ENCODE results near the gene LRRC17. TPM values are rescaled to one million over a fixed set of nuclear protein-coding genes. Genes with fewer than 3 reads are reported as not detected.
"Not testable (repeated sequence)": the region's sequence is repeated elsewhere in the genome, so short reads cannot be mapped to it uniquely, and the experiment has no call there.

The LRRC17 gene
- total and polyA plus RNA-seq, 11 donors = 0.72 to 10.8 (median 2.8) TPM

GRCh38 chr7:102953406-102953805 lies 40.6 kb downstream of the LRRC17 start:
- DNase-seq (no peak), ATAC-seq (no peak)
- Histone ChIP-seq H3K36me3 (no peaks in the 10 kb centered on the region), H3K9me3 (peaks cover 0 to 35% (median 0%) of the 10 kb centered on the region in 12 donors), H3K4me1 (no peaks in the 10 kb centered on the region), H3K27ac (no peak overlapping the region), H3K4me3 (no peak overlapping the region), H3K27me3 (no peaks in the 10 kb centered on the region)
- TF ChIP-seq CTCF (IDR thresholded peaks at IDR 0.05) (no peak), POLR2A (IDR thresholded peaks at IDR 0.05) (no peak)
- intact Hi-C loops (cut with DNase I) = no loop called here

- H3K36me3 ChIP-seq; DNase-seq; H3K27me3 ChIP-seq; ATAC-seq; H3K27ac ChIP-seq; H3K4me3 ChIP-seq; intact Hi-C loops (cut with DNase I); H3K4me1 ChIP-seq: not testable (repeated sequence)
- 85 to 95% (median 94%) methylated on average over 4 of the region's 4 CpGs for WGBS, 4 donors
- peaks cover 0 to 35% (median 0%) of the 10 kb centered on the region in 12 donors for H3K9me3 ChIP-seq
Observed at GRCh38 chr7:102954359-102954758, 41.6 kb downstream of the LRRC17 start.

DNA sequence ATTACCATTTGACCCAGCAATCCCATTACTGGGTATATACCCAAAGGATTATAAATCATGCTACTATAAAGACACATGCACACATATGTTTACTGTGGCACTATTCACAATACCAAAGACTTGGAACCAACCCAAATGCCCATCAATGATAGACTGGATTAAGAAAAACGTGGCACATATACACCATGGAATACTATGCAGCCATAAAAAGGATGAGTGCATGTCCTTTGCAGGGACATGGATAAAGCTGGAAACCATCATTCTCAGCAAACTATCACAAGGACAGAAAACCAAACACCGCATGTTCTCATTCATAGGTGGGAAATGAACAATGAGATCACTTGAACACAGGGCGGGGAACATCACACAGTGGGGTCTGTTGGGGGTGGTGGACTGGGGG lies 45.2 kb downstream of the LRRC17 start:
- ATAC-seq; H3K36me3 ChIP-seq; H3K27me3 ChIP-seq; DNase-seq; H3K4me1 ChIP-seq; H3K4me3 ChIP-seq; H3K27ac ChIP-seq; intact Hi-C loops (cut with DNase I): not testable (repeated sequence)
- WGBS, 4 donors = 81 to 93% (median 92%) methylated on average over 3 of the region's 3 CpGs
- H3K9me3 ChIP-seq = peaks cover 0 to 31% (median 0%) of the 10 kb centered on the region in 12 donors

- H3K27me3 ChIP-seq; intact Hi-C loops (cut with DNase I); H3K9me3 ChIP-seq; H3K36me3 ChIP-seq; H3K4me1 ChIP-seq; H3K27ac ChIP-seq; DNase-seq; ATAC-seq; H3K4me3 ChIP-seq: not testable (repeated sequence)
- 27 to 56% (median 45%) methylated on average over 1 to 2 of the region's 2 CpGs for WGBS, 4 donors
Observed at GRCh38 chr7:102961993-102962392, 49.2 kb downstream of the LRRC17 start.

GRCh38 chr7:102966465-102966864 lies 53.7 kb downstream of the LRRC17 start:
- H3K4me3 ChIP-seq = no peak overlapping the region
- DNase-seq = no peak
- no peak for ATAC-seq
- intact Hi-C loops (cut with DNase I) = no loop called here
- TF ChIP-seq CTCF (IDR thresholded peaks at IDR 0.05) = no peak
- no peak for TF ChIP-seq POLR2A (IDR thresholded peaks at IDR 0.05)
- H3K9me3 ChIP-seq = peaks cover 0 to 3% (median 0%) of the 10 kb centered on the region in 12 donors
- no peaks in the 10 kb centered on the region for H3K4me1 ChIP-seq
- no peak overlapping the region for H3K27ac ChIP-seq
- H3K36me3 ChIP-seq = no peaks in the 10 kb centered on the region
- no peaks in the 10 kb centered on the region for H3K27me3 ChIP-seq
- WGBS, 4 donors = 53 to 67% (median 60%) methylated on average over 2 of the region's 2 CpGs

DNA sequence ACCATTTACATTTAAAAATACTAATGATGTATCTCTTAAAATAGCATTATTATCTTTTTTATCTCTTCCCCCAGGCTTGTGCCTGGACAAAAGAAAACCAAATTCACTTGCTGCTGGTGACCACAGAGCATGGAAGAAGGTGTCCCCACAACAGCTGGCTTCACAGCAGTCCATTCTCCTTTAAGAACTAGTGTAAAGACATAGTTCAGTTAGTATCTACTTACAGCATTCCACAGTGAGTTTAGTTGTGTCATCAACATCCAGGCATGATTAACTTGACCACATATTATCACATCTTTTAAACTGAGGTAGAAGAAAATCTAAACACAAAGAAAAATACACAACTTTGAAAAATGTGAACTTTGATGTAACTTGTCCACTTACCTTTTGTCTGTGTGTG lies 55.0 kb downstream of the LRRC17 start:
- intact Hi-C loops (cut with DNase I) = no loop called here
- Histone ChIP-seq H3K36me3 (no peaks in the 10 kb centered on the region), H3K9me3 (no peaks in the 10 kb centered on the region), H3K4me1 (no peaks in the 10 kb centered on the region), H3K4me3 (no peak overlapping the region), H3K27me3 (no peaks in the 10 kb centered on the region), H3K27ac (no peak overlapping the region)
- ATAC-seq (no peak), DNase-seq (no peak)
- TF ChIP-seq CTCF (IDR thresholded peaks at IDR 0.05) (no peak), POLR2A (IDR thresholded peaks at IDR 0.05) (no peak)

All from heart left ventricle (tissue), 16 donors.